Adrenal gland (tissue), 12 donors: ENCODE data around the gene TLCD3A. TPM values are rescaled to one million over a fixed set of nuclear protein-coding genes. Genes with fewer than 3 reads are reported as not detected.

Source experiments
- DNase-seq, 7 donors: peaks; one replicate each; pipeline ENCODE4 v3.0.0-alpha.2; 2019 to 2020
- H3K27ac ChIP-seq, 5 donors: fragments of 200-600 bp; sonication (generic) in 4 of 5; 1 replicate in 3 of 5; 2 replicates in 2 of 5; pipeline versions ENCODE4 v1.5.1 to v1.8.0; 2016 to 2020; ENCODE audit warnings: mild to moderate bottlenecking in 1 of 5
- H3K27me3 ChIP-seq: fragments of 200-600 bp; 2 replicates; pipeline ENCODE4 v1.8.0; 2021
- H3K36me3 ChIP-seq, 2 donors: fragments of 200-600 bp; replicated peaks in 1 of 2; 1 replicate in 1 of 2; 2 replicates in 1 of 2; pipeline versions ENCODE4 v1.5.1 to v1.8.0; 2018 to 2022
- H3K4me1 ChIP-seq, 2 donors: fragments of 200-600 bp; replicated peaks in 1 of 2; 1 replicate in 1 of 2; 2 replicates in 1 of 2; pipeline versions ENCODE4 v1.5.1 to v1.8.0; 2018 to 2021
- H3K4me3 ChIP-seq, 4 donors: fragments of 200-600 bp; sonication (generic) in 3 of 4; one replicate each; pipeline ENCODE4 v1.5.1; 2016 to 2018
- H3K9me3 ChIP-seq, 3 donors: fragments of 200-600 bp; sonication (generic) in 1 of 3; replicated peaks in 1 of 3; 1 replicate in 2 of 3; 2 replicates in 1 of 3; pipeline versions ENCODE4 v1.5.1 to v1.8.0; 2016 to 2021
- POLR2A ChIP-seq, 2 donors: fragments of 450-650 bp; IDR thresholded peaks; one replicate each; pipeline ENCODE4 v1.6.1; 2017; ENCODE audit warnings: antibody characterized with exemption in 2 of 2, mild to moderate bottlenecking in 2 of 2, moderate library complexity in 1 of 2
- WGBS, 4 donors: extraction: QIAGEN DNeasy Blood & Tissue Kit in 2 of 4; methylation state at CpG; one replicate each; pipeline versions ENCODE4 v1.1.5 to v1.1.7; 2013 to 2017; 5-methylcytosine and 5-hydroxymethylcytosine counted together
- intact Hi-C, 2 donors: fragments of 100-400 bp; cut with DNase I; formaldehyde crosslinking; loops; one replicate each; pipeline versions ENCODE4 v1.14.1 to v1.15.0; 2022 to 2023
- polyA plus RNA-seq, 3 donors: library from polyadenylated mRNA; stranded (reverse); fragments of 200-250 nt in 2 of 3; fragments of 350-450 nt in 1 of 3; fragmentation: Illumina TruSeq in 1 of 3; extraction: RNeasy Lipid Tissue Mini Kit (QIAGEN cat#74804) in 1 of 3; gene quantifications; one replicate each; pipeline ENCODE4 v1.2.3, GENCODE V29; 2013 to 2014
- total RNA-seq, 9 donors: library from RNA; depleted of rRNA in 4 of 9; stranded (reverse); fragments of >200 nt in 4 of 9; fragments of 120-200 nt in 1 of 9; fragmentation: NEBNext Ultra II Directional in 1 of 9; extraction: Animal tissue kit (Norgen Biotek cat#: 25700) in 1 of 9; gene quantifications; one replicate each; pipeline versions ENCODE4 v1.1.0 to v1.2.4, GENCODE V29; 2013 to 2023
- TF ChIP-seq, protein P1 (sequence below), 6 experiments: fragments of 450-650 bp in 4 of 6; fragments of 200-600 bp in 2 of 6; sonication (generic) in 1 of 6; IDR thresholded peaks; 1 replicate in 5 of 6; 2 replicates in 1 of 6; pipeline versions ENCODE4 v1.5.1 to v1.8.0; 2016 to 2021; ENCODE audit warnings: antibody characterized with exemption in 6 of 6, mild to moderate bottlenecking in 2 of 6, moderate library complexity in 1 of 6
- donor health status: healthy with polysubstance abuse.
- donor health status: Bipolar disorder and iron deficiency.
- donor health status: DM: yes; HTN: yes; CAD: no.
- donor health status: DM: no; HTN: no; CAD: no.
- donor health status: DM: no; HTN: no; CAD: no.
- donor health status: DM: yes; HTN: yes; CAD: no.

Gene TLCD3A
- total and polyA plus RNA-seq, 12 donors: 0.72 to 8.7 (median 4.2) TPM

GRCh38 chr17:688100-688989, 44.1 kb upstream of the TLCD3A start:
- no peaks in the 10 kb centered on the region for H3K9me3 ChIP-seq
- intact Hi-C loops: no loop called here
- H3K27ac ChIP-seq: no peak overlapping the region
- H3K4me1 ChIP-seq: no peaks in the 10 kb centered on the region
- H3K4me3 ChIP-seq: no peak overlapping the region
- 62 to 69% (median 65%) methylated on average over 18 of the region's 18 CpGs for WGBS, 4 donors
- peak in 2 of 7 donors; percentile 23 to 36 for DNase-seq
- peaks cover 0 to 25% of the 10 kb centered on the region in 2 donors for H3K36me3 ChIP-seq
- no peaks in the 10 kb centered on the region for H3K27me3 ChIP-seq
- TF ChIP-seq, protein P1, sequence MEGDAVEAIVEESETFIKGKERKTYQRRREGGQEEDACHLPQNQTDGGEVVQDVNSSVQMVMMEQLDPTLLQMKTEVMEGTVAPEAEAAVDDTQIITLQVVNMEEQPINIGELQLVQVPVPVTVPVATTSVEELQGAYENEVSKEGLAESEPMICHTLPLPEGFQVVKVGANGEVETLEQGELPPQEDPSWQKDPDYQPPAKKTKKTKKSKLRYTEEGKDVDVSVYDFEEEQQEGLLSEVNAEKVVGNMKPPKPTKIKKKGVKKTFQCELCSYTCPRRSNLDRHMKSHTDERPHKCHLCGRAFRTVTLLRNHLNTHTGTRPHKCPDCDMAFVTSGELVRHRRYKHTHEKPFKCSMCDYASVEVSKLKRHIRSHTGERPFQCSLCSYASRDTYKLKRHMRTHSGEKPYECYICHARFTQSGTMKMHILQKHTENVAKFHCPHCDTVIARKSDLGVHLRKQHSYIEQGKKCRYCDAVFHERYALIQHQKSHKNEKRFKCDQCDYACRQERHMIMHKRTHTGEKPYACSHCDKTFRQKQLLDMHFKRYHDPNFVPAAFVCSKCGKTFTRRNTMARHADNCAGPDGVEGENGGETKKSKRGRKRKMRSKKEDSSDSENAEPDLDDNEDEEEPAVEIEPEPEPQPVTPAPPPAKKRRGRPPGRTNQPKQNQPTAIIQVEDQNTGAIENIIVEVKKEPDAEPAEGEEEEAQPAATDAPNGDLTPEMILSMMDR (IDR thresholded peaks at IDR 0.05): peak in 5 of 6 experiments; percentile 21 to 50 (median 40)
- no peak for TF ChIP-seq POLR2A (IDR thresholded peaks at IDR 0.05)

DNA sequence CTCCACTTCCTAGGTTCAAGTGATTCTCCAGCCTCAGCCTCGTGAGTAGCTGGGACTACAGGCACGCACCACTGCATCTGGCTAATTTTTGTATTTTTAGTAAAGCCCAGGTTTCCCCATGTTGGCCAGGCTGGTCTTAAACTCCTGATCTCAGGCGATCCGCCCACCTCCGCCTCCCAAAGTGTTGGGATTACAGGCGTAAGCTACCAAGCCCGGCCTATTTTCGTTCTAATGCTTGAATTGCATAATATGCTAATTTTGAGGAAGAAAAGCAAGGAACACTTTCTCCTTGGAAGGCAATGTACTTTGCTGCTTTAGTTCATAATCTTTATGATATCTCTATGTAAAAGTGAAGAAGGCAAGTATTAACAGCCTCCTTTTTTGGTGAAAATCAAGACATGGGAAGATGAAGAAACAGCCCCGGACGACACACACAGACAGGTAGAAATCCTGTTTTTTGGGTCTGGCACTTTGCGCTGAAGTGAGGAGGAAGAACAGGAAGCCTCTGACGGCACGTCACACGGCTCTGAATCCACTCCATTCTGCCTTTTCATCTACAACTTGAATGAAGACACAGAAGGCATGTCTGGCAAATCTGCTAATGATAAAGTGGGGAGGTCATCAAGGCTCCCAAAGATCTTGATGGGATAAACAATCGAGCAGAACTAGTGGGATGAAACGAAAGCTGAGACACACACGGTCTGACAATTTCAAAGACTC, 42.7 kb upstream of the TLCD3A start:
- no peak for TF ChIP-seq POLR2A (IDR thresholded peaks at IDR 0.05)
- TF ChIP-seq, protein P1 (IDR thresholded peaks at IDR 0.05): no peak
- H3K4me3 ChIP-seq: no peak overlapping the region
- H3K27me3 ChIP-seq: no peaks in the 10 kb centered on the region
- peaks cover 0 to 32% of the 10 kb centered on the region in 2 donors for H3K36me3 ChIP-seq
- 73 to 83% (median 78%) methylated on average over 17 of the region's 17 CpGs for WGBS, 4 donors
- no peak for DNase-seq
- H3K4me1 ChIP-seq: peaks cover 0 to 3% of the 10 kb centered on the region in 2 donors
- intact Hi-C loops: loop anchor here in 1 of 2 donors (10.0 kb wide), 1 partner anchor 135 kb away; no protein-coding TSS in a partner anchor
- no peaks in the 10 kb centered on the region for H3K9me3 ChIP-seq
- no peak overlapping the region for H3K27ac ChIP-seq

GRCh38 chr17:690361-690760, 42.0 kb upstream of the TLCD3A start:
- H3K36me3 ChIP-seq: peaks cover 0 to 32% of the 10 kb centered on the region in 2 donors

More at GRCh38 chr17:690361-690760, 42.0 kb upstream of the TLCD3A start:
- TF ChIP-seq, protein P1 (IDR thresholded peaks at IDR 0.05): no peak
- no peak for TF ChIP-seq POLR2A (IDR thresholded peaks at IDR 0.05)
- Histone ChIP-seq H3K9me3 (no peaks in the 10 kb centered on the region), H3K27ac (no peak overlapping the region), H3K4me1 (peaks cover 2 to 4% of the 10 kb centered on the region in 2 donors), H3K4me3 (no peak overlapping the region), H3K27me3 (no peaks in the 10 kb centered on the region)
- 85 to 94% (median 92%) methylated on average over 9 of the region's 9 CpGs for WGBS, 4 donors
- intact Hi-C loops: loop anchor here in 1 of 2 donors (10.0 kb wide), 1 partner anchor 136 kb away; no protein-coding TSS in a partner anchor
- no peak for DNase-seq
